GM21528 (cell line): Measurements from ENCODE around the gene KAT5.
"Not testable (repeated sequence)": the region's sequence is repeated elsewhere in the genome, so short reads cannot be mapped to it uniquely, and the experiment has no call there.

ENCODE experiments used
- ATAC-seq: cut with Tn5 transposase; IDR thresholded peaks from one replicate; pipeline ENCODE4 v1.9.1; 2021; ENCODE audit warnings: mild to moderate bottlenecking, moderate library complexity; ENCODE audit not compliant: unreplicated experiment, low FRiP score

KAT5 gene

DNA sequence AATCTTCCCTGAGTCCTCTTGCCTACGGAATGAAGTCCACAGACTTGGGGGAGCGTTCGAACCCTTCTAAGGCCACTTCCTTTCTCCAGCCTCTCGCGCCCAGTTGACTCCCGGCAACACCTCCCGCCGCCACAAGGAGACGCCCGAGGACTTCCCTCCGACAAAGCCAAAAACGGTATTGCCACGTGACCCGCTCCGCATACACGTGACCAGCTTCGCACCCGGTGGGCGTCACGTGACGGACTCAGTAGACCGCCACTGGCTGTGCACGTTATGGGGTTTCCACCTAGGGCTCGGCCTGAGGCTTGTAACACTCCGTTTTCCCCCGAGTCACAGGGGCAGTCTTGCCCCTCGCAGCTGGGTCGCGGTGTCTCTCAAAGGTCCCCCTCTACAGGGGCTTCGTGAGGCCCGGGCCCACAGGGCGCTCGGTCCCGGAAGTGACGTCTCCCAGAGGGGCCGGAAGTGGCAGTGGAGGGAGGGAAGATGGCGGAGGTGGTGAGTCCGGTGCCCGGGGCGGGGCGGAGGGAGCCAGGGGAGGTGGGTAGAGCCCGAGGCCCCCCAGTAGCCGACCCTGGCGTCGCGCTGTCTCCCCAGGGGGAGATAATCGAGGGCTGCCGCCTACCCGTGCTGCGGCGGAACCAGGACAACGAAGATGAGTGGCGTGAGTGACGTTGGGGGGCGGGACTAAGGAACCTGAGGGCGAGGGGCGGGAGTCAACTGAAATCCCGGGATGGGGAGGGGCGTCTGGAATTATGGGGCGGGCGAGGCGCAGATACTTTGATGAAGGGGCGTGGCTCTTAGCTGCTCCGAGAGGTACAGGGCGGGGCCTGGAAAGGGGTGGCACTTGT, at the start of gene KAT5:
KAT5 (plus strand) TSS at position 468 of the 848 bp plus-strand sequence; CDS start at position 484, 16 bp downstream.
- ATAC-seq, result peak; percentile 83

DNA sequence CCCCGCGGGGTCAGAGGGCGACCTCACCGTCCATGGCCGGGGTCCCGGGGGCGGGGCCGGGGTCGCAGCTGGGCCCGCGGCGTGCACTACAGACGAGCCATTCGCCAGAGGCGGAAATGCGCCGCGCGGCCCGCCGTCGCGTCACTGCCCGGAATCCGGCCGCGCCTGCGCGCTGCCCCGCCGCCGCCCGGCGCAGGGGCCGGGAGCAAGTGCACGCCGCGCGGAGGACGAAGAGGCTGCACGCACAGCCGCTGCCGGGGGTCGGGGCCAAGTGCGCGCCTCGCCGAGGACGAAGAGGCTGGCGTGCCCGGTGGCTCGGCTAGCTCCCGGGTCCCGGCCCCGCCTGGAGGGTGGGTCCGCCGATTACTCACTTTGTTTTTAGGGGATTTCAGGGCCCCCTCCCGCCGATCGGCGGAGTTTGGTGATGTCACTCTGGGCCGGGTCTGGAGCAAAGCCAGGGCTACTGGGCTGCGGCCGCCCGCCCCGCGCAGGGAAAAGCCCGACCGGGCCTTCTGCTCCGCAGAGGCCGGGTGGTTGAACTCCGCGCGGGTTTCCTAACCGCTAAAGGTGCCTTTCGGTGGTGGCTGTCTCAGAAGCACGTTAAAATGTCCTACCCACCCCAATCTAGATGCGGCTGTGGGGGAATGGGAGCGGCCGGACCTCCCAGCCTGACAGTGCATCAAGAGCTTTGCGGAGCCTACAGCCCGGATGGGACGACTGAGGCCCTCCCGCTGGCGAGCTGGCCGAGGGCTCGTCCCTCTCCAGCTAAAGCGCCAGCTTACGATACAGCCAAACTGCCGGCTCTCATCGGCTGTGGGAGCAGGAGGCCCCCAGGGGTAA, 49.0 kb upstream of the KAT5 start, which contains the start of gene RELA:
RELA (minus strand) TSS at position 118 of the 840 bp plus-strand sequence; CDS start at position 34, 84 bp downstream.
- peak; percentile 72 for ATAC-seq

DNA sequence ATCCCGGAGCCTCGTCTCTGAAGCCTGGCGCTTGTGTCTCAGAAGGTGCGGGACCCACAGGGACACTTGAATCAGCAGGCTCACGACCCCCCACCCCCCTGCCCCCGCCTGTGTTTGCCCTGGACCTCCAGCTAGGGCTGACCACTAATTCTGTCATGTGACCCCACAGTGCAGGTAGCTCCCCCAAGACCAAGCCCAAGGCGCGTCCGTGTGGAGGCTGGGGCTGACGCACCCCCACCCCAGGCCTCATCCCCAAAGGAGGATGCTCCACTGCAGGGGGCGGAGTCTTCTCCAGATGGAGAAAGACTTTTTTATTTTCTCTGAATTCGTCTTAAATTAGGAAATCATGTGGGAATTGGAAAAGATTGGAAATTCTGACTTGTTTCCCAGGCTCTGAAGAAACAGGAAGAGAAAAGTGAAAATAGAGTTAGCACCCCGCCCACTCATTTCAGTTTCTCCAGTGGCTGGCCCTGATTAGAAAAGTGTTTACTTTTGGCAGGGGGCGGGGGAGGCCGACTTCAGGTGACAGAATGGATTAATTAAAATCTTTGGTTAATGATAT, 48.3 kb upstream of the KAT5 start:
- peak; percentile 22 for ATAC-seq

DNA sequence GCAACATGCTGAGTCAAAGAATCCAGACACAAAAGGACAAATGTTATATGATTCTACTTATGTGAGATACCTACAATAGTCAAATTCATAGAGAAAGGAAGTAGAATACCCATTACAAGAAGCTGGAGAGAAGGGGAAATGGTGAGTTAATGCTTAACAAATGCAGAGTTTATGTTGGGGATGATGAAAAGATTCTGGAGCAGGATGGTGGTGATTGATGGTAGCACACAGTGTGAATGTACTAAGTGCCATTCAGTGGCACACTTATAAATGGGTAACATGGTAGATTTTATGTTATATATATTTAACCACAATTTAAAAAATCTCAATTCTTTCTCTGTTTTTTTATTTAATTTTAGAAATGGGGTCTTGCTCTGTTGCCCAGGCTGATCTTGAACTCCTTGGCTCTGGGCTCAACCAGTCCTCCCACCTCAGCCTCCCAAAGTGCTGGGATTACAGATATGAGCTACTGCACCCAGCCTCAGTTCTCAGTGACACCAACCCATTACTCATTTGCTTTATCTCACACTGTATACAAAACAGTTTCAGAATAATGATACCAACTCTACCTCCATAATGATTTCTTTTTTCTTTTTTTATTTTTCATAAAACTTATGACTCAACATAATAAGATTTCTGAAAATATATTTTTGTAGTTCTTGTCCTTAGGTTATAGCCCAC, 39.7 kb upstream of the KAT5 start:
- ATAC-seq, result no peak

DNA sequence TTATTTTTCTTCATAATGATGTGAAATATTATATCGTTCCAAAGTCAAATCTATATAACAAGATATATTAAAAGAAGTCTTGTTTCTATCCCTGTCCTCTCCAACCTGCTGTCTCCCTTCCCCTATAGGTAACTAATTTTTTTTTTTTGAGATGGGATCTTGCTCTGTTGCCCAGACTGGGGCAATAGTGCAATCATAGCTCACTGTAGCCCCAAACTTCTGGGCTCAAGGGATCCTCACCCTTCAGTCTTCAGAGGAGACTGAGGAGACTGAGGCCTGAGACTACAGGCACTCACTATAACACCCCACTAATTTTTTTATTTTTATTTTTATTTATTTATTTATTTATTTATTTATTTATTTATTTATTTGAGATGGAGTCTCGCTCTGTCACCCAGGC, 39.1 kb upstream of the KAT5 start:
- no peak for ATAC-seq

DNA sequence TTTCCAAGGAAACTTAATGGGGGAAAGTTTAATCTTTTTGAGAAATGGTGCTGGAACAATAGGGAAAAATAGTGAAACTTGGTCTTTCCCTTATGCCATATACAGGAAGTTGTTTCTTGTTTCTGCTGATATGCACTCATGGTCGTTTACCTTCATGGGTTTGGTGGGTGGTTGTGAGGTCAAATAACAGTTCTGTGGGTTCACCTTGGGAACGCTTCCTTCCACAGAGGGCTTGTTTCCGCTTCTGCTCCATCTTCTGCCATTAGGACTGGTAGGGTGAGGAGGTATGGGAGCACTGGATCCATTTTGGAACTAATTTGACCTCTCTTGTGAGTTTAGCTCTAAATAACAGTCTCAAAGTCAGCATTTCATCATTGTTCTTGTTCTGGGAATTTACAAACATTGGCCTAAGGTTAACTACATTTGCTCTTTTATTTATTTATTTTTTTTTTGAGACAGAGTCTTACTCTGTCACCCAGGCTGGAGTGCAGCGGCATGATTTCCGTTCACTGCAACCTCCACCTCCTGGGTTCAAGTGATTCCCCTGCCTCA, 31.8 kb upstream of the KAT5 start:
- ATAC-seq, result no peak

DNA sequence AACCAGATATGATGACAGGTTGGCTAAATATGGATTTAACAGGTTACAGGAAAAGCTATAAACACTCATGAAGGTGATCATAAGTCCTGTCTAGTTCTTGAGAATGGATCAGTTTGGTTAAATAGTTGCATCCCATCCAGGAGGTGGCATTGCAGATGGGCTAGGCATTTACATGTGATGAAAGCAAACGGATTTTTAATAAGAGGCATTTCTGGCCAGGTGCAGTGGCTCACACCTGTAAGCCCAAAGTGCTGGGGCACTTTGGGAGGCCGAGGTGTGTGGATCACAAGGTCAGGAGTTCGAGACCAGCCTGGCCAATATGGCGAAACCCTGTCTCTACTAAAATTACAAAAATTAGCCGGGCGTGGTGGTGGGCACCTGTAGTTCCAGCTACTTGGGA, 28.6 kb upstream of the KAT5 start:
- not testable (repeated sequence) for ATAC-seq

DNA sequence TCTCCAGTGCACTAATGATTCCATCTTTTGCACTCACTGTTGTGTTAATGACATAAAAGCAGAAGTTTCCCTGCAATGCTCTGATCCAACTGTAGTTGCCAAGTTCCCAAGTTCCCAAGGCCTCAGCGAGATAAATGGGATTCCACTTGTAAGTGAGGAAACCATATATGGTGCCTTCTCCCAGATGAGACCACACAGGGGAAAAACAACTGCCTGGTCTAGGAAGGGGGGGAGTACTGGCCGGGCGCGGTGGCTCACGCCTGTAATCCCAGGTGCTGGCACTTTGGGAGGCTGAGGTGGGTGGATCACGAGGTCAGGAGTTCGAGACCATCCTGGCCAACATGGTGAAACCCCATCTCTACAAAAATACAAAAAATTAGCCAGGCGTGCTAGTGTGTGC, 26.1 kb upstream of the KAT5 start:
- ATAC-seq, result no peak

DNA sequence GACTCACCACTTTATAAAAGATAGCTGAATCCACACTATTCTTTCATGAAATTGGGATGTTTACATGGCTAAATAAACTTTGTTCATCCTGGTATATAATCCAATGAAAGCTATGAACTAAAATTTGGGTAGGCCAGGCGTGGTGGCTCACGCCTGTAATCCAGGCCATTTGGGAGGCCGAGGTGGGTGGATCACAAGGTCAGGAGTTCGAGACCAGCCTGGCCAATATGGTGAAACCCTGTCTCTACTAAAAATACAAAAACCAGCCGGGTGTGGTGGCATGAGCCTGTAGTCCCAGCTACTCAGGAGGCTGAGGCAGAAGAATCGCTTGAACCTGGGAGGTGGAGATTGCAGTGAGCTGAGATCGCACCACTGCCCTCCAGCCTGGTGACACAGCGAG, 20.2 kb upstream of the KAT5 start:
- not testable (repeated sequence) for ATAC-seq

DNA sequence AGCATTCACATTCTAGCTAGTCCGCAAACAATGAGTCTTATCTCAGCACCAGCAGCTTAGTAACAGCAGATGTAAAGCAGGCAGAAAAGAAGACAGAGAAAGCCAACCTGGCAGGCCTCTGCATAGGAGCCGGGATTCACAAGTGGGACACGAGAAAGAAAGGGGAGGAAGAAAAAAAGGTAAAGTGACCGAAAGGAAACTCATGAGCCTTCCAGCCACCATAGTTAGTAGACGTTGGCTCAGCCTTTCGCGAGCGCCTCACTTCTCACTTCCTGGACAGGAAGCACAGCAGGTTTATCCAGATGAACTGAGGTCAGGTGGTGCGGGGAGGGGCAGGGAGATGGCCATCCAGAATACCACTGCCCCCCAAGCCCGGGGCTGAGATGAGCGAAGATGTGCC, 19.7 kb upstream of the KAT5 start:
- no peak for ATAC-seq

DNA sequence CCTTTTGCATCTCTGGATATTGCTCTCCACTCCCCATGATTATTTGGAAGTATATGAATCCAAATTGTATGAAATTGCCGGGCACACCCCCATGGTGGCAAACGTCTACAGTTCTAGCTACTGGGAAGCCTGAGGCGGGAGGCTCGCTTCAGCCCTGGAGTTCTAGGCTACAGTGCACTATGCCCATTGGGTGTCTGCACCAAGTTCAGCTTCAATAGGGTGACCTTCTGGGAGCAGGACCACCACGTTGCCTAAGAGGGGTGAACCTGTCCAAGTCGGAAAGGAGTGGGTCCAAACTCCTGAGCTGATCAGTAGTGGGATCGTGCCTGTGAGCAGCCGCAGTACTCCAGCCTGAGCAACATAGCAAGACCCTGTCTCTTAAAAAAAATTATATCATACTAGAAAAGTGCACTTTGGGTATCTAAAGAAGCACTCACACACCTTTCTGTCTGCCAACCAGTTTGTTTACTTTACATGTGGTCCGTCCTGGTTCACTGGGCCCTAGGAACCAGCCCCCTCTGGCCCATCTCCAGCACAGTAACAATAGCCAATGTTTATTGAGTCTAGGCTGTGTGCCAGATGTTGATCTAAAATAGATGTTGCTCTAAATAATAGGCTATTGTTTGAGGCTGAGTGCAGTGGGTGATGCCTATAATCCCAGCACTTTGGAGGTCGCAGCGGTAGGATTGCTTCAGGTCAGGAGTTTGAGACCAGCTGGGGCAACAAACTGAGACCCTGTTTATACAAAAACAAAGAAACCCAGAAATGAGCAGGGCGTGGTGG, 16.4 kb upstream of the KAT5 start:
- no peak for ATAC-seq

DNA sequence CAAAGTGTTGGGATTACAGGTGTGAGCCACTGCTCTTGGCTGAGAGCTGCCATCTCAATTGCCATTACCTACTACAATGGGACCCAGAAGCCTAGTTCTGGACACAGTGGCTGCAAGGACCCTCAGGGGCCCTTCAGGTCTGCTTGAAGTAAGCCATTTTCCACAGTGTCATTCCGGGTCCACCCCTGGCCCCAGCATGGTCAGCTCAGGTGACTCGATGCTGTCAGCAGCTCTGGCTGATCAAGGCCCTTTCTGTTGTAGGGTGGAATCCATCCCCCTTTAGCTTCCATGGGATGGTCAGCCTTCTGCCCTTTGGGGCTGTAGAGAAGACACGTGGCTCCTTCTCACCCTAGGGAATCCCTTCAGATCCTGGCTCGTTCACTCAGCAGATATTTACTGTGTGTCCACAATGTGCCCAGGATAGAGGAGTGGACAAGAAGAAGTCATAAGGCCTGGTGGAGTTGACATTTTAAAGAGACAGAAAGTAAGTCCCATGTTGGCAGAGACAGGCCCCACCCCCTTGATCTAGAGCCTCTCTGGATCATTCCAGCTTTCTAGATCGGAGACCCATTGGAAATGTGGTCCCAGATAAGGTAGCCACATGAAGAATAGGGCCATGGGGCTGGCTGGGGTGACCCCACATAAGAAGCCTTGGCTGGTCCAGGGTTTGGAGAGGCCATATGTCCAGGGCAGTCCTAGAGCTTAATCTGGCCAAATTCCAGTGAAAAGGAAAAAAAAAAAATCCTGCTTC, 15.1 kb upstream of the KAT5 start:
- ATAC-seq, result no peak

DNA sequence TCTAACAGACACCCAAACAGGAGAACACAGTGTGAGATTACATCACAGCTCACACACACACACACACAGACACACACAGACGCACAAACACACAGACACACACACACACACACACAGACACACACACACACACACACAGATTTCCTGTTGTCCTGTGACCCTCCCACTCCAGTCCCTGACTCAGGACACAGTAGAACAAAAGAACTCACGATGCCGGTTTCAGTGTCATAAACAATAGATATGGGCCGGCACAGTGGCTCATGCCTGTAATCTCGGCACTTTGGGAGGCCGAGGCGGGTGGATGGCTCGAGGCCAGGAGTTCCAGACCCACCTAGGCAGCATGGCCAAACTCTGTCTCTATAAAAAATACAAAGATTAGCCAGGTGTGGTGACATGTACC, 13.8 kb upstream of the KAT5 start:
- no peak for ATAC-seq

DNA sequence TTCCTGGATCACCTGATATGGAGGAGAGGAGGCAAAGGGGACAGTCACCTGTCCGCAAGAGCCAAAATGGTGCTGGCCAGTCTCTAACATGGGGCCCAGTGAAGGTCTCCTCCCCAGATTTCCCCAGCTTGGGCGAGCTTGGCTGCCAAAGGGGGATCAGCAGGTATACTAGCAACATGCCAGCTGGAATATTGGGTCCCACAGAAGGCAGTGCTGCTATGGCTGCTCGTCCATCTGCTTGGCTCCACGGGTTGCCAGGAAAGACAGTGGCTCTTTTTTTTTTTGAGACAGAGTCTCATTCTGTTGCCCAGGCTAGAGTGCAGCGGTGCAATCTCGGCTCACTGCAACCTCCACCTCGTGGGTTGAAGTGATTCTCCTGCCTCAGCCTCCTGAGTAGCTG, 12.7 kb upstream of the KAT5 start:
- ATAC-seq, result no peak

DNA sequence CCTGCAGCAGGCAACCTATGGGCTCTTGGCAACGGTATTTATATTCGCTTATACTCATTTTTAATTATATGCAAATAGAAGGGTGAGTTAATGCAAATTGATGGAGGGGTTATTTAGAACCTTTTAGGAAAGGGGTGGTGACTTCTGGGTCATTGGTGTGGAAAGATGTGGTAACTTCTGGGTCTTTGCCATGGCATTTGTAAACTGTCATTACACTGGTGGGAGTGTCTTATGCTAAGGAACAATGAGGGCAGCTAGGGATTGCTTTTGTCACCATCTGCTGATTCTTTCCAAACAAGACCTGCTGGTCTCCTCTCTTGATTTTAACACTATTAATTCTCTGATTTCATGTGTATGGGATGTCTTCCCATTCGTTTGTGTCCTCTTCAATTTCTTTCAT, 11.7 kb upstream of the KAT5 start:
- no peak for ATAC-seq

DNA sequence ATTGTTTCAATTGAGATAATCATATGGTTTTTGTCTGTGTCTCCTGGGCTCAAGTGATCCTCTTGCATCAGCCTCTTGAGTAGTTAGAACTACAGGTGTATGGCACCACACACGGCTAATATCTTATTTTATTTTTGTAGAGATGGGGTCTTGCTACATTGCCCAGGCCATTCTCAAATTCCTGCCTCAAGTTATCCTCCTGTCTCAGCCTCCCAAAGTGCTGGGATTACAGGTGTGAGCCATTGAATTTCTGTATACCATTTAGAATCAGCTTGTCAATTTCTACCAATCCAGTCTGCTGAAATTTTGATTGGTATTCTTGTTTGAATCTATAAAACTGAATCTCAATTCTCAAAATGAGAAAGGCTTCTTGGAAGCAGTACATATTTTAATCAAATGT, 10.4 kb upstream of the KAT5 start:
- no peak for ATAC-seq

DNA sequence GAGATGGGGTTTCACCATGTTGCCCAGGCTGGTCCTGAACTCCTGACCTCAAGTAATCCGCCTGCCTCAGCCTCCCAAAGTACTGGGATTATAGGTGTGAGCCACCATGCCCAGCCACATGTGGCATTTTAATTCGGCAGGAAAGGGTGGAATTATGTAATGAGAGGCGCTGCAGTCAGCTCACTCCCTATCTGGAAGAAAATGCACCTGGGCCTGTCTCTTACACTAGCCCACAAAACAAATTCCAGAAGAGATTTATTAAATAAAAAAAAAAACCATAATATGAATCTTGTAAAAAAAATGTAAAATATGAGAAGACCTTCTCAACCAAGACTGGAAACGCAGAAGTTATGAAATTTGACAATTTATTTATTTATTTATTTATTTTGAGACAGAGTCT, 8.2 kb upstream of the KAT5 start:
- no peak for ATAC-seq

DNA sequence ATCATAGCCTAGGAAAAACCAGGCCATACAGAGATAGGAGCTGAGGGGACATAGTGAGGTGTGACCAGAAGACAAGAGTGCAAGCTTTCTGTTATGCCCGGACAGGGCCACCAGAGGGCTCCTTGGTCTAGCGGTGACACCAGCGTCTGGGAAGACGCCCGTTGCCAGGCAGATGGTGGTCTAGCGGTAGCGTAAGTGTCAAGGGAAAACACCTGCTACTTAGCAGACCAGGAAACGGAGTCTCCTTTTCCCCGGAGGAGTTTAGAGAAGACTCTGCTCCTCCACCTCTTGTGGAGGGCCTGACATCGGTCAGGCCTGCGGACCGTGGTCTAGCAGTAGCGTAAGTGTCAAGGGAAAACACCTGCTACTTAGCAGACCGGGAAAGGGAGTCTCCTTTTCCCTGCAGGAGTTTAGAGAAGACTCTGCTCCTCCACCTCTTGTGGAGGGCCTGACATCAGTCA, 5.7 kb upstream of the KAT5 start:
- ATAC-seq, result not testable (repeated sequence)

DNA sequence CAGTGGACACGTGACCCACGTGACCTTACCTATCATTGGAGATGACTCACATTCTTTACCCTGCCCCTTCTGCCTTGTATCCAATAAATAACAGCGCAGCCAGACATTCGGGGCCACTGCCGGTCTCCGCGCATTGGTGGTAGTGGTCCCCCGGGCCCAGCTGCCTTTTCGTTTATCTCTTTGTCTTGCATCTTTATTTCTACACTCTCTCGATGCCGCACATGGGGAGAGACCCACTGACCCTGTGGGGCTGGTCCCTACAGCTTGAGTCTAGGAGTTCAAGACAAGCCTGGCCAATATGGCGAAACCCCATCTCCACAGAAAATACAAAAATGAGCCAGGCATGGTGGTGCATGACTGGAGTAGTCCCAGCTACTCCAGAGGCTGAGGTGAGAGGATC, 5.0 kb upstream of the KAT5 start:
- ATAC-seq, result not testable (repeated sequence)
